ENCODE measurements around the gene APMAP. TPM values are rescaled to one million over a fixed set of nuclear protein-coding genes. Genes with fewer than 3 reads are reported as not detected.
A peak's percentile ranks its signal among the peaks of the same experiment; 100 is the strongest.
"Not testable (repeated sequence)": the region's sequence is repeated elsewhere in the genome, so short reads cannot be mapped to it uniquely, and the experiment has no call there.

APMAP gene
- total RNA-seq, 1 experiment from 2014 or later, result 82.7 TPM

DNA sequence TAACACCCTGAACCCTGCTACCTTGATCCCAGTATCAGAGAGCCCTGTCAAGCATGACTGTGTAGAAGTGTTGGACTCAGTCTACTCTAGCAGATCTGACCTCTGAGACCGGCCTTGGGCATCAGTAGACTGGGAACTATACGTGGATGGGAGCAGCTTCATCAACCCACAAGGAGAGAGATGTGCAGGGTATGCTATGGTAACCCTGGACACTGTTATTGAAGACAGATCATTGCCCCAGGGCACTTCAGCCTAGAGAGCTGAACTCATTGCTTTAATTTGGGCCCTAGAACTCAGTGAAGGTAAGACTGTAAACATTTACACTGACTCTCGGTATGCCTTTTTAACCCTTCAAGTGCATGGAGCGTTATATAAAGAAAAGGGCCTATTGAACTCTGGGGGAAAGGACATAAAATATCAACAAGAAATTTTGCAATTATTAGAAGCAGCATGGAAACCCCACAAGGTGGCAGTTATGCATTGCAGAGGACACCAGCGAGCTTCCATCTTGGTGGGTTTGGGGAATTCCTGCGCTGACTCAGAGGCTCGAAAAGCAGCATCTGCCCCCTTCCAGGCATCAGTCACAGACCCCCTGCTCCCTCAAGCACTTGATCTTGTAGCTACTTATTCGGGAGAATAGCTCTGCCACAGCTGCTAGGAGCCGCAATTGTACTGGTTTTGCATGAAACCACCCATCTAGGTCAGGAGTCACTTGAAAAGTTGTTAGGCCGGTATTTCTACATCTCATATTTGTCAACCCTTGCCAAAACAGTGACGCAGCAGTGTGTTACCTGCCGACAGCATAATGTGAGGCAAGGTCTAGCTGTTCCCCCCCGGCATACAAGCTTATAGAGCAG lies 62.5 kb downstream of the APMAP start:
- DNase-seq (ENCODE audit: low read depth, low spot score) (peak; percentile 39), ATAC-seq (peak; percentile 74)
- Histone ChIP-seq H3K4me3 (replicated peaks in 1 of 2; ENCODE audit: low read depth in 1 of 2, low read length in 2 of 2) (peak overlapping the region; percentile 25 to 54), H3K9ac (ENCODE audit: low read length) (peak overlapping the region; percentile 40), H2AFZ (ENCODE audit: low read depth, low read length, poor library complexity, severe bottlenecking) (peak overlapping the region; percentile 77), H3K4me1 (ENCODE audit: control insufficient read depth in 1 of 2, insufficient read depth in 2 of 2, low read length in 2 of 2) (peaks cover 9 to 22% of the 10 kb centered on the region in 2 experiments), H3K4me2 (ENCODE audit: low read length) (peak overlapping the region; percentile 75)
- H3K27ac ChIP-seq (ENCODE audit: low read depth, low read length); BruUV-seq (replicated peaks); H4K20me1 ChIP-seq (ENCODE audit: insufficient read depth); POLR2A ChIA-PET; H3K27me3 ChIP-seq (ENCODE audit: insufficient read depth, low read length); H3K36me3 ChIP-seq (ENCODE audit: control insufficient read depth in 1 of 2, insufficient read depth in 2 of 2, low read length in 2 of 2); H3K9me2 ChIP-seq (ENCODE audit: insufficient read depth); H3K9me3 ChIP-seq (ENCODE audit: control insufficient read depth in 1 of 2, insufficient read depth in 1 of 2, low read depth in 1 of 2, low read length in 2 of 2); H3K79me2 ChIP-seq (ENCODE audit: insufficient read depth, low read length); intact Hi-C loops (cut with micrococcal nuclease); RAD21 ChIA-PET (ENCODE audit: low non-redundant PET in 1 of 2, low total read pairs in 2 of 2, uncharacterized antibody in 2 of 2, unreplicated experiment in 2 of 2): not testable (repeated sequence)
- peak; percentile 50 for TF ChIP-seq RAD21 (IDR thresholded peaks at IDR 0.05; ENCODE audit: low read depth)
- TF ChIP-seq CEBPB (IDR thresholded peaks at IDR 0.05; ENCODE audit: low read depth), result peak; percentile 47; the same call in 1 of the 2 replicates
- TF ChIP-seq, protein P1, sequence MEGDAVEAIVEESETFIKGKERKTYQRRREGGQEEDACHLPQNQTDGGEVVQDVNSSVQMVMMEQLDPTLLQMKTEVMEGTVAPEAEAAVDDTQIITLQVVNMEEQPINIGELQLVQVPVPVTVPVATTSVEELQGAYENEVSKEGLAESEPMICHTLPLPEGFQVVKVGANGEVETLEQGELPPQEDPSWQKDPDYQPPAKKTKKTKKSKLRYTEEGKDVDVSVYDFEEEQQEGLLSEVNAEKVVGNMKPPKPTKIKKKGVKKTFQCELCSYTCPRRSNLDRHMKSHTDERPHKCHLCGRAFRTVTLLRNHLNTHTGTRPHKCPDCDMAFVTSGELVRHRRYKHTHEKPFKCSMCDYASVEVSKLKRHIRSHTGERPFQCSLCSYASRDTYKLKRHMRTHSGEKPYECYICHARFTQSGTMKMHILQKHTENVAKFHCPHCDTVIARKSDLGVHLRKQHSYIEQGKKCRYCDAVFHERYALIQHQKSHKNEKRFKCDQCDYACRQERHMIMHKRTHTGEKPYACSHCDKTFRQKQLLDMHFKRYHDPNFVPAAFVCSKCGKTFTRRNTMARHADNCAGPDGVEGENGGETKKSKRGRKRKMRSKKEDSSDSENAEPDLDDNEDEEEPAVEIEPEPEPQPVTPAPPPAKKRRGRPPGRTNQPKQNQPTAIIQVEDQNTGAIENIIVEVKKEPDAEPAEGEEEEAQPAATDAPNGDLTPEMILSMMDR (IDR thresholded peaks at IDR 0.05 in 2 of 3, conservative IDR thresholded peaks at IDR 0.05 in 1 of 3; ENCODE audit: borderline replicate concordance in 1 of 3, insufficient read depth in 1 of 3, low read depth in 2 of 3, low read length in 2 of 3), result peak in 2 of 3 experiments; percentile 19 to 27; a peak in 2 of 6 replicates
- TF ChIP-seq SP1 (IDR thresholded peaks at IDR 0.05; ENCODE audit: low read depth), result peak; percentile 54; the same call in 1 of the 2 replicates
- CTCF ChIA-PET, result interaction anchor here (1.4 to 1.6 kb wide), 3 partner anchors 30 to 248 kb away, joined by 4 read pairs; no protein-coding TSS in a partner anchor

DNA sequence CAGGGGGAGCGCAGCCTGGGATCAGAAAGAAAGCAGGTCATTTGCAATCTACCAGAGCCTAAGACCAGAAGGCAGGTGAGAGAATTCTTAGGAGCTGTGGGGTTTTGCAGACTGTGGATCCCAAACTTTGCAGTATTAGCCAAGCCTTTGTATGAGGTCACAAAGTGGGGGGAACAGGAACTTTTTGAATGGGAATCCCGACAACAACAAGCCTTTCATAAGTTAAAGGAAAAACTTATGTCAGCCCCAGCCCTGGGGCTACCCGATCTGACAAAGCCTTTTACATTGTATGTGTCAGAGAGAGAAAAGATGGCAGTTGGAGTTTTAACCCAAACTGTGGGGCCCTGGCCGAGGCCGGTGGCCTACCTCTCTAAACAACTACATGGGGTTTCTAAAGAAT lies 63.3 kb downstream of the APMAP start:
- H3K36me3 ChIP-seq (ENCODE audit: control insufficient read depth in 1 of 2, insufficient read depth in 2 of 2, low read length in 2 of 2); DNase-seq (ENCODE audit: low read depth, low spot score); H3K4me2 ChIP-seq (ENCODE audit: low read length); H2AFZ ChIP-seq (ENCODE audit: low read depth, low read length, poor library complexity, severe bottlenecking); BruUV-seq (replicated peaks); H4K20me1 ChIP-seq (ENCODE audit: insufficient read depth); POLR2A ChIA-PET; ATAC-seq; H3K27ac ChIP-seq (ENCODE audit: low read depth, low read length); H3K9me3 ChIP-seq (ENCODE audit: control insufficient read depth in 1 of 2, insufficient read depth in 1 of 2, low read depth in 1 of 2, low read length in 2 of 2); RAD21 ChIA-PET (ENCODE audit: low non-redundant PET in 1 of 2, low total read pairs in 2 of 2, uncharacterized antibody in 2 of 2, unreplicated experiment in 2 of 2); H3K27me3 ChIP-seq (ENCODE audit: insufficient read depth, low read length); intact Hi-C loops (cut with micrococcal nuclease); H3K79me2 ChIP-seq (ENCODE audit: insufficient read depth, low read length); H3K4me3 ChIP-seq (replicated peaks in 1 of 2; ENCODE audit: low read depth in 1 of 2, low read length in 2 of 2); H3K9me2 ChIP-seq (ENCODE audit: insufficient read depth); H3K9ac ChIP-seq (ENCODE audit: low read length): not testable (repeated sequence)
- CTCF ChIA-PET, result interaction anchor here (1.4 kb wide), 1 partner anchor 29 kb away, joined by 4 read pairs; no protein-coding TSS in a partner anchor
- peaks cover 9 to 22% of the 10 kb centered on the region in 2 experiments for H3K4me1 ChIP-seq (ENCODE audit: control insufficient read depth in 1 of 2, insufficient read depth in 2 of 2, low read length in 2 of 2)

DNA sequence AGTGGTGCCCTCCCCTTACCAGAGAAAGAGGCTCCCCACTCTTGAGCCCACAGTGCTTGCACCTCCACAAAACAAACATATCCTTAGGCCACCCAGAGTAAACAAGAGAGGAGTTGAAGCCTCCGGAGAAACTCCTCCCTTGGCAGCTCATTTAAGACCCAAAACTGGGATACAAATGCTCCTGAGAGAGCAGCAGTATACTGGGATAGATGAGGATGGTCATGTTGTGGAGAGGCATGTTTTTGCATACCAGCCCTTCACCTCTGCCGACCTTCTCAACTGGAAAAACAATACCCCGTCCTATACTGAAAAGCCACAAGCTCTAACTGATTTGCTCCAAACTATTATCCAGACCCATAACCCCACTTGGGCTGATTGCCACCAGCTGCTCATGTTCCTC lies 71.8 kb downstream of the APMAP start:
- CTCF ChIA-PET; H3K4me1 ChIP-seq (ENCODE audit: control insufficient read depth in 1 of 2, insufficient read depth in 2 of 2, low read length in 2 of 2); H3K4me3 ChIP-seq (replicated peaks in 1 of 2; ENCODE audit: low read depth in 1 of 2, low read length in 2 of 2); H3K36me3 ChIP-seq (ENCODE audit: control insufficient read depth in 1 of 2, insufficient read depth in 2 of 2, low read length in 2 of 2); DNase-seq (ENCODE audit: low read depth, low spot score); H3K27ac ChIP-seq (ENCODE audit: low read depth, low read length); H4K20me1 ChIP-seq (ENCODE audit: insufficient read depth); H3K9me3 ChIP-seq (ENCODE audit: control insufficient read depth in 1 of 2, insufficient read depth in 1 of 2, low read depth in 1 of 2, low read length in 2 of 2); H3K9ac ChIP-seq (ENCODE audit: low read length); H3K79me2 ChIP-seq (ENCODE audit: insufficient read depth, low read length); BruUV-seq (replicated peaks); H3K4me2 ChIP-seq (ENCODE audit: low read length); intact Hi-C loops (cut with micrococcal nuclease); H2AFZ ChIP-seq (ENCODE audit: low read depth, low read length, poor library complexity, severe bottlenecking); H3K9me2 ChIP-seq (ENCODE audit: insufficient read depth); H3K27me3 ChIP-seq (ENCODE audit: insufficient read depth, low read length); RAD21 ChIA-PET (ENCODE audit: low non-redundant PET in 1 of 2, low total read pairs in 2 of 2, uncharacterized antibody in 2 of 2, unreplicated experiment in 2 of 2); POLR2A ChIA-PET; ATAC-seq: not testable (repeated sequence)
